ENCODE data around the gene TAF9. TPM values are rescaled to one million over a fixed set of nuclear protein-coding genes. Genes with fewer than 3 reads are reported as not detected.

The TAF9 gene
- total RNA-seq (80.3 TPM), polyA plus RNA-seq (110 TPM)
- long read RNA-seq, donor 1, partial matches to known transcripts: 0 of 8 reads
- long read RNA-seq, donor 1, other reads (novel, unspliced or antisense): 0 of 8 reads
- long read RNA-seq, donor 2: 0 reads
- long read RNA-seq, donor 3, transcript TAF9-205 (2 exons, 1,331 nt): minor isoform, 10 of 136 reads
- long read RNA-seq, donor 3, transcript TAF9-201 (3 exons, 1,283 nt): major isoform, 79 of 136 reads
- long read RNA-seq, donor 3, partial matches to known transcripts: 42 of 136 reads
- long read RNA-seq, donor 3, other reads (novel, unspliced or antisense): 0 of 136 reads
- long read RNA-seq, donor 4, transcript TAF9-201 (3 exons, 1,283 nt): major isoform, 18 of 24 reads
- long read RNA-seq, donor 4, partial matches to known transcripts: 0 of 24 reads
- long read RNA-seq, donor 4, other reads (novel, unspliced or antisense): 0 of 24 reads
- long read RNA-seq, donor 5, transcript TAF9-205 (2 exons, 1,331 nt): minor isoform, 8 of 84 reads
- long read RNA-seq, donor 5, transcript TAF9-201 (3 exons, 1,283 nt): major isoform, 68 of 84 reads
- long read RNA-seq, donor 5, partial matches to known transcripts: 0 of 84 reads
- long read RNA-seq, donor 5, other reads (novel, unspliced or antisense): 0 of 84 reads
- long read RNA-seq, donor 6, transcript TAF9-201 (3 exons, 1,283 nt): major isoform, 38 of 46 reads
- long read RNA-seq, donor 6, partial matches to known transcripts: 0 of 46 reads
- long read RNA-seq, donor 6, other reads (novel, unspliced or antisense): 0 of 46 reads
- long read RNA-seq, donor 7, transcript TAF9-205 (2 exons, 1,331 nt): minor isoform, 6 of 69 reads
- long read RNA-seq, donor 7, transcript TAF9-201 (3 exons, 1,283 nt): major isoform, 59 of 69 reads
- long read RNA-seq, donor 7, partial matches to known transcripts: 0 of 69 reads
- long read RNA-seq, donor 7, other reads (novel, unspliced or antisense): 0 of 69 reads
- long read RNA-seq, donor 8, transcript TAF9-201 (3 exons, 1,283 nt): major isoform, 20 of 27 reads
- long read RNA-seq, donor 8, transcript TAF9-205 (2 exons, 1,331 nt): minor isoform, 5 of 27 reads
- long read RNA-seq, donor 8, partial matches to known transcripts: 0 of 27 reads
- long read RNA-seq, donor 8, other reads (novel, unspliced or antisense): 0 of 27 reads
- long read RNA-seq, donor 9, transcript TAF9-201 (3 exons, 1,283 nt): major isoform, 21 of 30 reads
- long read RNA-seq, donor 9, transcript TAF9-205 (2 exons, 1,331 nt): minor isoform, 5 of 30 reads
- long read RNA-seq, donor 9, partial matches to known transcripts: 0 of 30 reads
- long read RNA-seq, donor 9, other reads (novel, unspliced or antisense): 0 of 30 reads
- long read RNA-seq, donor 10, transcript TAF9-201 (3 exons, 1,283 nt): major isoform, 46 of 70 reads
- long read RNA-seq, donor 10, partial matches to known transcripts: 13 of 70 reads
- long read RNA-seq, donor 10, other reads (novel, unspliced or antisense): 0 of 70 reads

- peaks cover 3 to 28% of the 10 kb centered on the region in 2 donors for H3K36me3 ChIP-seq (ENCODE audit: control insufficient read depth in 2 of 2, insufficient read depth in 2 of 2, low read length in 1 of 2)
- DNase-seq (ENCODE audit: low read depth in 6 of 9, low spot score in 9 of 9): peak; percentile 86 to 97 (median 92)
- under 1% methylated on average over 66 of the region's 66 CpGs for WGBS
- H3K4me3 ChIP-seq (ENCODE audit: low read length in 2 of 2): peak within 1 kb of the TSS; percentile 95 to 98
- H3K27ac ChIP-seq (ENCODE audit: low read depth in 1 of 2, low read length in 1 of 2): peak within 1 kb of the TSS; percentile 96 to 99
- H3K27me3 ChIP-seq (ENCODE audit: control insufficient read depth in 2 of 2, insufficient read depth in 1 of 2, low read length in 1 of 2): no peaks in the 10 kb centered on the region
- H3K9me3 ChIP-seq (ENCODE audit: control insufficient read depth in 2 of 2, insufficient read depth in 1 of 2, low read length in 1 of 2): no peaks in the 10 kb centered on the region
- H3K4me1 ChIP-seq (ENCODE audit: control insufficient read depth in 2 of 2, insufficient read depth in 2 of 2, low read length in 2 of 2): peaks cover 6 to 10% of the 10 kb centered on the region in 2 donors
These were observed at the start of gene TAF9, which contains the start of the genes AK6 and RAD17 for GRCh38 chr5:69369340-69370121. TAF9 (minus strand) TSS chr5:69369520; CDS start chr5:69365737, 3,783 bp downstream. AK6 (minus strand) TSS chr5:69369520; CDS start chr5:69369490, 30 bp downstream. RAD17 (plus strand) TSS chr5:69369818; CDS start chr5:69372209, 2,391 bp downstream.

GRCh38 chr5:69418554-69418953 lies 49.2 kb upstream of the TAF9 start:
- peaks cover 4 to 6% of the 10 kb centered on the region in 2 donors for H3K4me1 ChIP-seq (ENCODE audit: control insufficient read depth in 2 of 2, insufficient read depth in 2 of 2, low read length in 2 of 2)
- peaks cover 0 to 13% of the 10 kb centered on the region in 2 donors for H3K27me3 ChIP-seq (ENCODE audit: control insufficient read depth in 2 of 2, insufficient read depth in 1 of 2, low read length in 1 of 2)
- H3K27ac ChIP-seq (ENCODE audit: low read depth in 1 of 2, low read length in 1 of 2): no peak overlapping the region
- H3K9me3 ChIP-seq (ENCODE audit: control insufficient read depth in 2 of 2, insufficient read depth in 1 of 2, low read length in 1 of 2): no peaks in the 10 kb centered on the region
- no peak overlapping the region for H3K4me3 ChIP-seq (ENCODE audit: low read length in 2 of 2)
- WGBS: 97% methylated on average over 3 of the region's 3 CpGs
- DNase-seq (ENCODE audit: low read depth in 6 of 9, low spot score in 9 of 9): no peak
- H3K36me3 ChIP-seq (ENCODE audit: control insufficient read depth in 2 of 2, insufficient read depth in 2 of 2, low read length in 1 of 2): no peaks in the 10 kb centered on the region

GRCh38 chr5:69416699-69417098 lies 47.4 kb upstream of the TAF9 start:
- Histone ChIP-seq H3K4me1 (ENCODE audit: control insufficient read depth in 2 of 2, insufficient read depth in 2 of 2, low read length in 2 of 2) (peaks cover 4 to 6% of the 10 kb centered on the region in 2 donors), H3K4me3 (ENCODE audit: low read length in 2 of 2) (no peak overlapping the region), H3K27ac (ENCODE audit: low read depth in 1 of 2, low read length in 1 of 2) (no peak overlapping the region), H3K36me3 (ENCODE audit: control insufficient read depth in 2 of 2, insufficient read depth in 2 of 2, low read length in 1 of 2) (peaks cover 0 to 1% of the 10 kb centered on the region in 2 donors), H3K27me3 (ENCODE audit: control insufficient read depth in 2 of 2, insufficient read depth in 1 of 2, low read length in 1 of 2) (peaks cover 0 to 13% of the 10 kb centered on the region in 2 donors), H3K9me3 (ENCODE audit: control insufficient read depth in 2 of 2, insufficient read depth in 1 of 2, low read length in 1 of 2) (no peaks in the 10 kb centered on the region)
- no peak for DNase-seq (ENCODE audit: low read depth in 6 of 9, low spot score in 9 of 9)

- no peaks in the 10 kb centered on the region for H3K9me3 ChIP-seq (ENCODE audit: control insufficient read depth in 2 of 2, insufficient read depth in 1 of 2, low read length in 1 of 2)
- no peak overlapping the region for H3K27ac ChIP-seq (ENCODE audit: low read depth in 1 of 2, low read length in 1 of 2)
- peaks cover 4 to 6% of the 10 kb centered on the region in 2 donors for H3K4me1 ChIP-seq (ENCODE audit: control insufficient read depth in 2 of 2, insufficient read depth in 2 of 2, low read length in 2 of 2)
- H3K27me3 ChIP-seq (ENCODE audit: control insufficient read depth in 2 of 2, insufficient read depth in 1 of 2, low read length in 1 of 2): peaks cover 0 to 13% of the 10 kb centered on the region in 2 donors
- H3K36me3 ChIP-seq (ENCODE audit: control insufficient read depth in 2 of 2, insufficient read depth in 2 of 2, low read length in 1 of 2): peaks cover 4% of the 10 kb centered on the region in 2 donors
- no peak for DNase-seq (ENCODE audit: low read depth in 6 of 9, low spot score in 9 of 9)
- H3K4me3 ChIP-seq (ENCODE audit: low read length in 2 of 2): no peak overlapping the region
- 98% methylated on average over 6 of the region's 6 CpGs for WGBS
These were observed 46.9 kb upstream of the TAF9 start for GRCh38 chr5:69416180-69416579.

GRCh38 chr5:69415584-69415958 lies 46.3 kb upstream of the TAF9 start:
- Histone ChIP-seq H3K9me3 (ENCODE audit: control insufficient read depth in 2 of 2, insufficient read depth in 1 of 2, low read length in 1 of 2) (no peaks in the 10 kb centered on the region), H3K36me3 (ENCODE audit: control insufficient read depth in 2 of 2, insufficient read depth in 2 of 2, low read length in 1 of 2) (peaks cover 4% of the 10 kb centered on the region in 2 donors), H3K4me1 (ENCODE audit: control insufficient read depth in 2 of 2, insufficient read depth in 2 of 2, low read length in 2 of 2) (peaks cover 4 to 6% of the 10 kb centered on the region in 2 donors), H3K4me3 (ENCODE audit: low read length in 2 of 2) (peak overlapping the region; percentile 21 to 59), H3K27me3 (ENCODE audit: control insufficient read depth in 2 of 2, insufficient read depth in 1 of 2, low read length in 1 of 2) (peaks cover 0 to 13% of the 10 kb centered on the region in 2 donors), H3K27ac (ENCODE audit: low read depth in 1 of 2, low read length in 1 of 2) (peak overlapping the region in 1 of 2 donors; percentile 25)
- 57% methylated on average over 18 of the region's 18 CpGs for WGBS
- no peak for DNase-seq (ENCODE audit: low read depth in 6 of 9, low spot score in 9 of 9)

DNA sequence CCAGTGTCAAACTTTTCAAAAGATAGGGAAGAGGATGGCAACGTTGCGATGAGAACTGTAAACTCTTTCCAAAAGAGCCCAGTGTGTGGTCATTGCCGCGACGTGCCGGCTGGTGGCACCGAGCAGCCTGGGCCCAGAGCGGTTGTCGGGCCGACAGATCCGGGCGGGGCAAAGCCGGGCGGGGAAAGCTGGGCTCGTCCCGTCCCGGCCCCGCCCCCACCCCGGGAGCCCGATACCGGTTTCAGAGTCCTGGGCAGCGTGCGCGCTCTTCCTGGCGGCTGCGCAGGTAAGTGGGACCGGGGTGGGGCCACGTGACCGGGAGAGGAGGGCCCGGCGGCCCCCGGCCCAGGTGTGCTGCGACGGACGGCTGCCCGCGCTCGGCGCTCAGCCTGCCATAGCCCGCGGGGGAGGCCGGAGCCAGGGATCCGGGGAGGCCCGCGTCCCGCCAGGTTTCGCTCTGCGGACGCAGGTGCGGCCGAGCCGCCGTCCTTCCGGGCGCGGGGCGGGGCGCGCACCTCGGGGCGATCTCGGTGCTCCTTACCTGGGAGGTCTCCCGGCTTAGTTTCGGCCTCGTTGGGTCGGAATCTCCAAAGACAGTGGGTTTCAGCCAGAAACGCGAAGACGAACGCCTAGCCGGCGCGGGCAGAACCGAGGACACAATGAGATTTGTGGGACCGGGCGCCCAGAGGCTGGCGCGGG lies 45.7 kb upstream of the TAF9 start, which contains the start of gene MARVELD2:
MARVELD2 (plus strand) TSS at position 232 of the 699 bp plus-strand sequence. CDS start 4,270 bp downstream, outside the sequence.
- DNase-seq (ENCODE audit: low read depth in 6 of 9, low spot score in 9 of 9): peak in 4 of 9 donors; percentile 5 to 31 (median 14)
- peaks cover 4 to 6% of the 10 kb centered on the region in 2 donors for H3K4me1 ChIP-seq (ENCODE audit: control insufficient read depth in 2 of 2, insufficient read depth in 2 of 2, low read length in 2 of 2)
- peak within 1 kb of the TSS; percentile 21 to 59 for H3K4me3 ChIP-seq (ENCODE audit: low read length in 2 of 2)
- WGBS: 10% methylated on average over 78 of the region's 78 CpGs
- no peaks in the 10 kb centered on the region for H3K9me3 ChIP-seq (ENCODE audit: control insufficient read depth in 2 of 2, insufficient read depth in 1 of 2, low read length in 1 of 2)
- peaks cover 4% of the 10 kb centered on the region in 2 donors for H3K36me3 ChIP-seq (ENCODE audit: control insufficient read depth in 2 of 2, insufficient read depth in 2 of 2, low read length in 1 of 2)
- peak within 1 kb of the TSS in 1 of 2 donors; percentile 25 for H3K27ac ChIP-seq (ENCODE audit: low read depth in 1 of 2, low read length in 1 of 2)
- H3K27me3 ChIP-seq (ENCODE audit: control insufficient read depth in 2 of 2, insufficient read depth in 1 of 2, low read length in 1 of 2): peaks cover 0 to 13% of the 10 kb centered on the region in 2 donors

DNA sequence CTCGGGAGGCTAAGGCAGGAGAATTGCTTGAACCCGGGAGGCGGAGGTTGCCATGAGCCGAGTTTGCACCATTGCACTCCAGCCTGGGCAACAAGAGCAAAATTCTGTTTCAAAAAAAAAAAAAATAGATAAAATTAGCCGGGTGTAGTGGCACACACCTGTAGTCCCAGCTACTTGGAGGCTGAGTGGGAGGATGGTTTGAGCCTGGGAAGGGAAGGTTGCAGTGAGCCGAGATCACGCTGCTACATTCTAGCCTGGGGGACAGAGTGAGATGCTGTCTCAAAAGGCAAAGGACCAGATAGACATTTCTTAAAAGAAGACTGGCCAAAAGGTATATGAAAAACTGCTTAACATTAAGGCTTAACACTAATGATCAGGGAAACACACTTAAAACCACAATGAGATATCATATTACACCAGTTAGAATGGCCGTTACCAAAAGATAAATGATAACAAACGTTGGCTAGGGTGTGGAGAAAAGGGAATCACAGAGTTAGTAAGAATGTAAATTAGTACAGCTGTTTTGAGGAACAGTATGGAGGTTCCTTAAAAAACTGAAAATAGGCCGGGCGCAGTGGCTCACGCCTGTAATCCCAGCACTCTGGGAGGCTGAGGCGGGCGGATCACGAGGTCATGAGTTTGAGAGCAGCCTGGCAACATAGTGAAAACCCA lies 35.5 kb upstream of the TAF9 start:
- WGBS: 97% methylated on average over 15 of the region's 15 CpGs
- H3K27ac ChIP-seq (ENCODE audit: low read depth in 1 of 2, low read length in 1 of 2): no peak overlapping the region
- peaks cover 0 to 3% of the 10 kb centered on the region in 2 donors for H3K9me3 ChIP-seq (ENCODE audit: control insufficient read depth in 2 of 2, insufficient read depth in 1 of 2, low read length in 1 of 2)
- peaks cover 13 to 31% of the 10 kb centered on the region in 2 donors for H3K36me3 ChIP-seq (ENCODE audit: control insufficient read depth in 2 of 2, insufficient read depth in 2 of 2, low read length in 1 of 2)
- no peaks in the 10 kb centered on the region for H3K4me1 ChIP-seq (ENCODE audit: control insufficient read depth in 2 of 2, insufficient read depth in 2 of 2, low read length in 2 of 2)
- H3K4me3 ChIP-seq (ENCODE audit: low read length in 2 of 2): no peak overlapping the region
- H3K27me3 ChIP-seq (ENCODE audit: control insufficient read depth in 2 of 2, insufficient read depth in 1 of 2, low read length in 1 of 2): no peaks in the 10 kb centered on the region
- DNase-seq (ENCODE audit: low read depth in 6 of 9, low spot score in 9 of 9): no peak

Measured in thymus (tissue), 14 donors.